HG03196 (cell line): Measurements from ENCODE around the gene HOXC13.

Source experiments
- ATAC-seq: cut with Tn5 transposase; IDR thresholded peaks from one replicate; pipeline ENCODE4 v1.9.1; 2021; ENCODE audit not compliant: unreplicated experiment

HOXC13 gene

GRCh38 chr12:53980104-53980801, 41.6 kb downstream of the HOXC13 start:
- ATAC-seq: no peak

- no peak for ATAC-seq
These were observed 42.3 kb downstream of the HOXC13 start for GRCh38 chr12:53980802-53981496.

DNA sequence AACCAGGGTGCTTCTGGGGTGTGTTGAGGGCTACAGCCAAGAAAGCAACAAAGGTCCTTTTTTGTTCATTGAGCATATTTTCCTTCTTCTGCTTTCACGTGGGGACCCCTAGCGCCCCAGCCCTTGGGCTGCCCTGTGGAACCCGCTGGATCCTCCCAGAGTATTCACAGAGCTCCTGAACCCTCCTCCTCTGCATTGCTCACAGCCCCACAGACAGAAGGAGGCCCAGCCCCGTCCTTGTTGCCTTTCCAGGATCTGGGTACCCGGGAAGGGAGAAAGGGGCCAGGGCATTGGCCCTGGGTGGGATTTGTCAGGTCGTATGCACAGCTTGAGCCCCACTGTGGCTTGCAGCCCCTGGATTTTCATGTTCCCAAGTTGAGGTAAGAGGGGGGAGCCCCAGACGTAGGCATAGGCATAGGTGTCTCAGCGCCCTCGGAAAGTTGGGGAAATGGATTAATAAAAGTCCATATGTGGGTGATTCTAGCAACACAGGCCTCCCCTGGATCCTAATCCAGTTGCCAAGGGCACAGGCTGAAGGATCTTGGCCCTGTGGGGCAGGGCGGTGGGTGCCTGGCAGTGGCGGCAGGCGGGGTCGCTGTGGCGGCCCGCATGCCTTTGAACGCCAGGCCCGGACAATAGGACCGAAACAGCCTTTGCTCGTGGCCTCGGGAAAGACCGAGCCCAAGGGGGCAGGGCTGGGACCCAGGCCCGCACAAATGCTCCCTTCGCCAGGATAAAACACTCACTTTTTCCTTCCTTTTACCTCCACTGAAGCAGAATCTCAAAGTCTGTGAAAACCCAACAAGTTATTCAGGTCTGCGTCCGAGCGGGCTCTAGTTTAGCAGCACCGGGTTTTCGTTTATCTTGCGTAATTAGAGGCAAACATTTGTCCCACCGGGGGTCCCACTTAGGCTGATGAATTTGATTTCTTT, 43.3 kb downstream of the HOXC13 start:
- no peak for ATAC-seq

DNA sequence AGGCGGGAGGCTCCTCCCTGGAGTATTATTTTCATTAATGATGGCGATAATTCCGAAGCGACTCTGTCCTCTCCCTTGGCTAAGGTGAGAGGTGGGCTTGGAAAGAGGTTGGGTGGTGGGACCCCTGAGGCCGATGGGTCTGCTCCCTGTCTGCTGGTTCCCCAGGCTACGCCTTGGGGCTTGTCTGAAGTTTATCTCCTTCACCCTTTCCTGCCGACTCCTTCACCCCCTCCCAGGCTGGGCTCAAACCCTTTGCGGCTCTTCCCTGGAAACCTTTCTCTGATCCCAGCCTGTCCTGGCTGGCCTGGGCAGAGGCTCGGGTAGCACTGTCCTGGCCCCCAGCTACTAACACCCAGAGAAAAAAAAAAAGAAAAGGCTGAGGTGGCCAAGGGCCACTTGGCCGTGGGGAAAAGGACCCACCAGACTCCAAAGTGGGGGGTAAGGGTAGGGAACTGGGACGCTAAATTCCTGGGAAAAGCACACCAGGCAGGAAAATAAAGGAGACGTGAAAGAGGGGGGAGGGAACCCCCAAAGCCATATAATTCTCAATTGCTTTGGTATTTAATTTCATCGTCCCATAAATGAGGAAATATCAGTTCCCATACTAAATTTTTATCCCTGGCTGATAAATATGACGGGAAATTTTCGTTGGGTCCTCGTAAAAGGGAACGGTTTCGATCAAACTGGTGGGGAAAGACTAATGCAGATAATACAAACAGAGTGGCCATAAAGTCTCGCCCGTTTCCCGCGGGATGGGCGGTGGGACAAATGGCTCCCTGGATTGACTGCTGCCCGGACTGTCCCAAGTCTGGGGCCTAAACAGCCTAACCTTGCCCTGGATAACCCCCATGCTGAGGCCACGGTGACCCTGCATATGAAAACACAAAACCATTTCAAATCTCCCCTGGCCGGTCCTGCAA, 44.3 kb downstream of the HOXC13 start:
- no peak for ATAC-seq

GRCh38 chr12:53983568-53983949, 44.9 kb downstream of the HOXC13 start:
- ATAC-seq: no peak

GRCh38 chr12:53983950-53984572, 45.4 kb downstream of the HOXC13 start:
- ATAC-seq: no peak

- ATAC-seq: no peak
These were observed 46.5 kb downstream of the HOXC13 start, which contains the start of gene HOXC10 for GRCh38 chr12:53984901-53985691. HOXC10 (plus strand) TSS chr12:53985146; CDS start chr12:53985260, 114 bp downstream.

- no peak for ATAC-seq
These were observed 47.0 kb downstream of the HOXC13 start for GRCh38 chr12:53985692-53985993.

GRCh38 chr12:53985994-53986685, 47.5 kb downstream of the HOXC13 start:
- ATAC-seq: no peak

- ATAC-seq: no peak
These were observed 48.3 kb downstream of the HOXC13 start for GRCh38 chr12:53986686-53987483.

GRCh38 chr12:53987787-53988230, 49.2 kb downstream of the HOXC13 start:
- no peak for ATAC-seq

GRCh38 chr12:53988541-53989226, 50.1 kb downstream of the HOXC13 start:
- peak; percentile 12 for ATAC-seq

DNA sequence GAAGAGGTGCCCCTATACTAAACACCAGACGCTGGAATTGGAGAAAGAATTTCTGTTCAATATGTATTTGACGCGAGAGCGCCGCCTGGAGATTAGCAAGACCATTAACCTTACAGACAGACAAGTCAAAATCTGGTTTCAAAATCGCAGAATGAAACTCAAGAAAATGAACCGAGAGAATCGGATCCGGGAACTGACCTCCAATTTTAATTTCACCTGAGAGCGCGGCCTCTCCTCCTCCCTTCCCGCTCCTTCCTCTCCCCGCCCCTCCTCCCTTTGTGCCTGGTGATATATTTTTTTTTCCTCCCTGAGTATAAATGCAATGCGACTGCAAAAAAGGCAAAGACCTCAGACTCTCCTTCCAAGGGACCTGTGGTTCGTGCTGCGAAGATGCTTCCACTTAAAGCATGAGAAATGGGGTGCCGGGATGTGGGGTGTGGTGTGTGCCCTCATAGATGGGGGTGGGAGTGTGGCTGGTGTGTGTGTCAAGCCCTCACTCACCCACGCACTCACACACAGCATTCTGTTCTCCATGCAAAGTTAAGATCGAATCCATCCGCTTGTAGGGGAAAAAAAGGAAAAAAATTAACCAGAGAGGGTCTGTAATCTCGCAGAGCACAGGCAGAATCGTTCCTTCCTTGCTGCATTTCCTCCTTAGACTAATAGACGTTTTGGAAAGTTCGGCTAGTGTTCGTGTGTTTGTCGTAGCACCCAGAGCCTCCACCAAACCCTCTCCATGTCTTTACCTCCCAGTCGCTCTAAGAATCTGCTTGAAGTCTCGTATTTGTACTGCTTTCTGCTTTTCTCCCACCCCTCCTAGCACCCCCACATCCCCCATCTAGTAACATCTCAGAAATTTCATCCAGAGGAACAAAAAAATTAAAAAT, 50.8 kb downstream of the HOXC13 start:
- peak; percentile 45 for ATAC-seq

GRCh38 chr12:53990311-53991076, 51.9 kb downstream of the HOXC13 start:
- ATAC-seq: no peak

- no peak for ATAC-seq
These were observed 52.4 kb downstream of the HOXC13 start for GRCh38 chr12:53991077-53991460.
